GM12878 (cell line): ENCODE results near the gene SVBP. TPM values are rescaled to one million over a fixed set of nuclear protein-coding genes. Genes with fewer than 3 reads are reported as not detected.

Source experiments
- ATAC-seq: fragments of 200-7000 bp; cut with Tn5 transposase; 3 replicates; pipeline ENCODE4 v1.9.1; 2020; ENCODE audit warnings: mild to moderate bottlenecking, moderate library complexity
- BruUV-seq: library from RNA; stranded (reverse); fragments of 400-500 nt; replicated peaks from 2 replicates; lab custom pipeline; 2021; lab: Mats Ljungman, UMichigan
- CTCF ChIA-PET: fragments of 300-600 bp; sonication (Branson Sonifier 250); formaldehyde crosslinking; extraction: SDS; loops from one replicate; lab custom pipeline; 2021; ENCODE audit warnings: inconsistent platforms; lab: Yijun Ruan, JAX
- POLR2A ChIA-PET: fragments of 350-600 bp; formaldehyde crosslinking; extraction: SDS; loops from one replicate; lab custom pipeline; 2021; ENCODE audit warnings: inconsistent platforms; lab: Charles Lee
- RAD21 ChIA-PET: fragments of 300-600 bp; sonication (Branson Sonifier 250); formaldehyde crosslinking; loops from one replicate; lab custom pipeline; 2023; ENCODE audit warnings: antibody characterized with exemption; ENCODE audit not compliant: unreplicated experiment; lab: Charles Lee
- SMC1A ChIA-PET: fragments of 300-600 bp; sonication (Branson Sonifier 250); formaldehyde crosslinking; loops from one replicate; lab custom pipeline; 2023; ENCODE audit not compliant: unreplicated experiment, uncharacterized antibody; lab: Charles Lee
- DNase-seq: peaks from one replicate; pipeline ENCODE4 v3.0.0-alpha.2; 2011; ENCODE audit warnings: low read depth, low spot score
- FAIRE-seq: peaks from 3 replicates; lab custom pipeline; 2011; peaks lifted over from hg19 to GRCh38; lab: Jason Lieb, UNC
- H2AFZ ChIP-seq: 2 replicates; pipeline ENCODE4 v1.6.0; 2011; ENCODE audit warnings: low read depth, low read length, control low read depth; ENCODE audit not compliant: control insufficient read depth
- H3K27ac ChIP-seq: 2 replicates; pipeline ENCODE4 v1.5.1; 2011; ENCODE audit warnings: control low read depth; ENCODE audit not compliant: control insufficient read depth, insufficient read depth
- H3K27me3 ChIP-seq, 2 experiments: replicated peaks in 1 of 2; 2 replicates each; pipeline versions ENCODE4 v1.6.0 to v1.6.1; 2011; ENCODE audit warnings: low read length in 1 of 2; ENCODE audit not compliant: control insufficient read depth in 2 of 2, insufficient read depth in 2 of 2
- H3K36me3 ChIP-seq, 2 experiments: 2 replicates each; pipeline ENCODE4 v1.5.1; 2011; ENCODE audit warnings: low read length in 1 of 2; ENCODE audit not compliant: control insufficient read depth in 2 of 2, insufficient read depth in 2 of 2
- H3K4me1 ChIP-seq: 2 replicates; pipeline ENCODE4 v1.6.1; 2011; ENCODE audit warnings: mild to moderate bottlenecking, low read length, moderate library complexity, mixed read lengths; ENCODE audit not compliant: control insufficient read depth, insufficient read depth
- H3K4me2 ChIP-seq: 2 replicates; pipeline ENCODE4 v1.6.0; 2011; ENCODE audit warnings: control low read depth; ENCODE audit not compliant: control insufficient read depth, insufficient read depth
- H3K4me3 ChIP-seq: fragments of 200-600 bp; sonication (generic); 2 replicates; pipeline ENCODE4 v1.5.1; 2016
- H3K79me2 ChIP-seq: 2 replicates; pipeline ENCODE4 v1.6.0; 2011; ENCODE audit warnings: low read length; ENCODE audit not compliant: control insufficient read depth, insufficient read depth
- H3K9ac ChIP-seq: 2 replicates; pipeline ENCODE4 v1.8.0; 2011; ENCODE audit warnings: low read length, control low read depth, mixed read lengths; ENCODE audit not compliant: control insufficient read depth, insufficient read depth
- H3K9me3 ChIP-seq: replicated peaks from 3 replicates; pipeline ENCODE4 v1.5.1; 2011; ENCODE audit warnings: mild to moderate bottlenecking, low read length; ENCODE audit not compliant: control insufficient read depth, insufficient read depth
- H4K20me1 ChIP-seq: 2 replicates; pipeline ENCODE4 v1.6.0; 2011; ENCODE audit not compliant: control insufficient read depth, insufficient read depth
- BCL11A ChIP-seq: IDR thresholded peaks from 2 replicates; pipeline ENCODE4 v1.6.1; 2011; ENCODE audit warnings: low read depth, low read length
- BRCA1 ChIP-seq: IDR thresholded peaks from 2 replicates; pipeline ENCODE4 v1.6.1; 2011; ENCODE audit warnings: low read depth, low read length, improper control_type of control experiment
- HDAC2 ChIP-seq: fragments of 200-600 bp; sonication (generic); IDR thresholded peaks from 2 replicates; pipeline ENCODE4 v1.6.1; 2017
- MXI1 ChIP-seq: fragments of 150-350 bp; IDR thresholded peaks from 2 replicates; pipeline ENCODE4 v1.6.1; 2011; ENCODE audit warnings: low read depth, mild to moderate bottlenecking, inconsistent platforms, low read length, improper control_type of control experiment
- NR2C2 ChIP-seq: IDR thresholded peaks from 2 replicates; pipeline ENCODE4 v1.6.1; 2011; ENCODE audit warnings: borderline replicate concordance, low read depth; ENCODE audit not compliant: control insufficient read depth, insufficient read length
- SREBF2 ChIP-seq: IDR thresholded peaks from 2 replicates; pipeline ENCODE4 v1.6.1; 2012; ENCODE audit warnings: mild to moderate bottlenecking, low read length
- SUPT20H ChIP-seq: IDR thresholded peaks from 2 replicates; pipeline ENCODE4 v1.6.1; 2011; ENCODE audit warnings: low read depth, mild to moderate bottlenecking, low read length, moderate library complexity, borderline replicate concordance; ENCODE audit not compliant: control insufficient read depth
- TARDBP ChIP-seq: IDR thresholded peaks from 2 replicates; pipeline ENCODE4 v1.6.1; 2016; ENCODE audit warnings: borderline replicate concordance
- WGBS: methylation state at CpG from one replicate; pipeline ENCODE4 v1.1.6; 2016; ENCODE audit warnings: low lambda C conversion rate; ENCODE audit not compliant: insufficient replicate concordance, insufficient coverage; ENCODE audit errors: missing lambda C conversion rate; 5-methylcytosine and 5-hydroxymethylcytosine counted together
- in situ Hi-C: fragments of 300-500 bp; cut with MboI; formaldehyde crosslinking; loops from 9 replicates; pipeline ENCODE4 v1.14.3; 2018; ENCODE audit warnings: mixed read lengths
- intact Hi-C: fragments of 100-400 bp; cut with micrococcal nuclease; formaldehyde crosslinking; loops from one replicate; pipeline ENCODE4 v1.14.2; 2022; ENCODE audit not compliant: unreplicated experiment
- polyA plus RNA-seq, 11 experiments: library from polyadenylated mRNA; depleted of rRNA in 4 of 11; unstranded in 6 of 11; stranded (reverse) in 5 of 11; fragments of >200 nt; fragmentation: Nextera tagmentation in 4 of 11; fragmentation: Illumina TruSeq in 1 of 11; extraction: Ambion mirVana in 4 of 11; extraction: Trizol in 1 of 11; gene quantifications; 1 replicate in 1 of 11; 2 replicates in 10 of 11; pipeline versions ENCODE4 v1.2.1 to v1.2.3, GENCODE V29; 2011 to 2016; ENCODE audit warnings: inconsistent platforms in 2 of 11, missing spikeins in 2 of 11, low read depth in 1 of 11
- total RNA-seq, 4 experiments: library from RNA; depleted of rRNA in 3 of 4; stranded (reverse); fragments of >200 nt in 3 of 4; fragmentation: Illumina TruSeq in 1 of 4; extraction: Trizol in 1 of 4; gene quantifications; 2 replicates each; pipeline versions ENCODE4 v1.2.1 to v1.2.3, GENCODE V29; 2013 to 2021
- TF ChIP-seq, protein P1 (sequence below): IDR thresholded peaks from 2 replicates; pipeline ENCODE4 v1.6.1; 2012; ENCODE audit warnings: low read length, inconsistent platforms
- TF ChIP-seq, protein P2 (sequence below): fragments of 450-650 bp; IDR thresholded peaks from 2 replicates; pipeline ENCODE4 v1.6.1; 2014; ENCODE audit warnings: mild to moderate bottlenecking
- TF ChIP-seq, protein P3 (sequence below): fragments of 450-650 bp; IDR thresholded peaks from 2 replicates; pipeline ENCODE4 v1.6.1; 2017; ENCODE audit warnings: mild to moderate bottlenecking, low read depth, inconsistent platforms; ENCODE audit not compliant: poor library complexity, severe bottlenecking
- TF ChIP-seq, protein P4 (sequence below): fragments of 450-650 bp; IDR thresholded peaks from 2 replicates; pipeline ENCODE4 v1.6.1; 2016; ENCODE audit warnings: mild to moderate bottlenecking, moderate library complexity, borderline replicate concordance

The SVBP gene
- total and polyA plus RNA-seq, 10 of the 15 experiments (the other 5 are each of a cell fraction or from before 2014, with no cell fraction given): 12.6 to 29.5 (median 19.8) TPM

DNA sequence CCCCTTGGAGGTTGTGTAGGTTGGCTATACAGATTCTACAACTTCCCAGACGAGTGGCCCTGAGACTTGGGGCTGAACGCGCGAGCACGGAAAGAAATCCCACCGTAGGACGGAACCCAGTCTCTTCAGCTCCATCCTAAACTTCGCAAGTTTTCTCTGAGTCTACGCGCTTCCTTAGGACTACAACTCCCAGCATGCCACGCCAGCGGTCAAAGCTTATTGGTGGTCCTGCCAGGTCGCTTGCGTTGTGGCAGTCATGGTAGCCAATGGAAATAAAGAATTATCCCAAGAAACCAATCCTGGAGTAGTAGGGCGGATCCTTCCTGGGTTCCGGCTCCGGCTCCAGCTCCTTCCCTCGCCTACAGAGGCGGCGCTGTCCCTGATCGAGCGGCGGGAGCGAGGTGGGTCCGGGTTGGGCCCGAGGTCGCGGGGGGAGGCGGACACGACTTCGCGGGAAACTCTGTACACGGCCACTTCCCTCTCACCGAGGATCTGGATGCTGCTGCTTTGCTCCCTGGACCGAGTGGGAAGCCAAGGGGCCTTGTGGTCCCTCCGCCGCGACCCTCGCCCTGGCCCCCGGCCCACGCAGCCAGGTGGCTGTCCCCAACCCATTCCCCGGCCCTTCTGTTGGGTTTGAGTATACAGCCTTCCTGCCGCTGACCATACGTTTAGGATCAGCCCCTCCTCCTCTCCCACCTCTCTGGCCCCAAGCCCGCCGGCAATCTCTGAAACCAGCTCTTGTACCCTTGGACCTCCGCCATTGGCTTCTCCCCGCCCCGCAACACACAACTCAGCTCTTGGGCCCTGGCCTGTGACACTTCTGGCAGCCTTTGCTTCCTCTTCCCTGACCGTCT, 29.3 kb upstream of the SVBP start, which contains the start of gene ZNF691:
TSS of gene ZNF691 (plus strand) at position 357 of the 854 bp plus-strand sequence. CDS start 3,046 bp downstream, outside the sequence.
- in situ Hi-C loops: no loop called here
- intact Hi-C loops: loop anchor here (5.0 kb wide), 1 partner anchor 79 kb away; the partner anchor contains the start of genes C1orf50 and P3H1
- peak within 1 kb of the TSS; percentile 97 for H3K4me2 ChIP-seq
- H3K36me3 ChIP-seq: peaks cover 3 to 8% of the 10 kb centered on the region in 2 experiments; a peak in 3 of 4 replicates
- ATAC-seq (peak; percentile 98), FAIRE-seq (peak; percentile 100), DNase-seq (peak; percentile 92)
- H4K20me1 ChIP-seq: no peaks in the 10 kb centered on the region
- no peaks in the 10 kb centered on the region; the same call in 1 of the 3 replicates for H3K9me3 ChIP-seq
- peak within 1 kb of the TSS; percentile 97 for H3K4me3 ChIP-seq
- BruUV-seq: no TSS peak
- H3K27ac ChIP-seq: peak within 1 kb of the TSS; percentile 78
- H3K27me3 ChIP-seq: no peaks in the 10 kb centered on the region
- H3K4me1 ChIP-seq: no peaks in the 10 kb centered on the region; the same call in 1 of the 2 replicates
- ChIA-PET CTCF (interaction anchor here (0.6 to 3.4 kb wide), 32 partner anchors 8 to 619 kb away, joined by 3 to 21 read pairs (median 4); partner anchors contain the start of genes C1orf50, ERMAP, P3H1 and PPIH), SMC1A (interaction anchor here (0.8 to 3.8 kb wide), 21 partner anchors 9 to 351 kb away, joined by 3 to 27 read pairs (median 4); partner anchors contain the start of genes C1orf50, ERMAP, P3H1 and SVBP), POLR2A (interaction anchor here (0.7 to 4.8 kb wide), 14 partner anchors 8 to 808 kb away, joined by 3 to 53 read pairs (median 5); partner anchors contain the start of genes C1orf50, ERMAP, P3H1 and SVBP), RAD21 (interaction anchor here (0.7 to 3.5 kb wide), 11 partner anchors 25 to 226 kb away, joined by 3 to 19 read pairs (median 5); partner anchors contain the start of genes C1orf50, ERMAP, P3H1 and SVBP)
- H3K79me2 ChIP-seq: peaks cover 30% of the 10 kb centered on the region
- H3K9ac ChIP-seq: peak within 1 kb of the TSS; percentile 88
- H2AFZ ChIP-seq: peak within 1 kb of the TSS; percentile 76
- 2% methylated on average over 46 of the region's 50 CpGs for WGBS
- TF ChIP-seq, protein P1, sequence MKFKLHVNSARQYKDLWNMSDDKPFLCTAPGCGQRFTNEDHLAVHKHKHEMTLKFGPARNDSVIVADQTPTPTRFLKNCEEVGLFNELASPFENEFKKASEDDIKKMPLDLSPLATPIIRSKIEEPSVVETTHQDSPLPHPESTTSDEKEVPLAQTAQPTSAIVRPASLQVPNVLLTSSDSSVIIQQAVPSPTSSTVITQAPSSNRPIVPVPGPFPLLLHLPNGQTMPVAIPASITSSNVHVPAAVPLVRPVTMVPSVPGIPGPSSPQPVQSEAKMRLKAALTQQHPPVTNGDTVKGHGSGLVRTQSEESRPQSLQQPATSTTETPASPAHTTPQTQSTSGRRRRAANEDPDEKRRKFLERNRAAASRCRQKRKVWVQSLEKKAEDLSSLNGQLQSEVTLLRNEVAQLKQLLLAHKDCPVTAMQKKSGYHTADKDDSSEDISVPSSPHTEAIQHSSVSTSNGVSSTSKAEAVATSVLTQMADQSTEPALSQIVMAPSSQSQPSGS: no peak
- TF ChIP-seq HDAC2: no peak
- TF ChIP-seq BCL11A: no peak
- no peak for TF ChIP-seq BRCA1
- TF ChIP-seq, protein P2, sequence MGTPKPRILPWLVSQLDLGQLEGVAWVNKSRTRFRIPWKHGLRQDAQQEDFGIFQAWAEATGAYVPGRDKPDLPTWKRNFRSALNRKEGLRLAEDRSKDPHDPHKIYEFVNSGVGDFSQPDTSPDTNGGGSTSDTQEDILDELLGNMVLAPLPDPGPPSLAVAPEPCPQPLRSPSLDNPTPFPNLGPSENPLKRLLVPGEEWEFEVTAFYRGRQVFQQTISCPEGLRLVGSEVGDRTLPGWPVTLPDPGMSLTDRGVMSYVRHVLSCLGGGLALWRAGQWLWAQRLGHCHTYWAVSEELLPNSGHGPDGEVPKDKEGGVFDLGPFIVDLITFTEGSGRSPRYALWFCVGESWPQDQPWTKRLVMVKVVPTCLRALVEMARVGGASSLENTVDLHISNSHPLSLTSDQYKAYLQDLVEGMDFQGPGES: peak; percentile 94
- no peak for TF ChIP-seq TARDBP
- TF ChIP-seq SUPT20H: no peak
- TF ChIP-seq, protein P3, sequence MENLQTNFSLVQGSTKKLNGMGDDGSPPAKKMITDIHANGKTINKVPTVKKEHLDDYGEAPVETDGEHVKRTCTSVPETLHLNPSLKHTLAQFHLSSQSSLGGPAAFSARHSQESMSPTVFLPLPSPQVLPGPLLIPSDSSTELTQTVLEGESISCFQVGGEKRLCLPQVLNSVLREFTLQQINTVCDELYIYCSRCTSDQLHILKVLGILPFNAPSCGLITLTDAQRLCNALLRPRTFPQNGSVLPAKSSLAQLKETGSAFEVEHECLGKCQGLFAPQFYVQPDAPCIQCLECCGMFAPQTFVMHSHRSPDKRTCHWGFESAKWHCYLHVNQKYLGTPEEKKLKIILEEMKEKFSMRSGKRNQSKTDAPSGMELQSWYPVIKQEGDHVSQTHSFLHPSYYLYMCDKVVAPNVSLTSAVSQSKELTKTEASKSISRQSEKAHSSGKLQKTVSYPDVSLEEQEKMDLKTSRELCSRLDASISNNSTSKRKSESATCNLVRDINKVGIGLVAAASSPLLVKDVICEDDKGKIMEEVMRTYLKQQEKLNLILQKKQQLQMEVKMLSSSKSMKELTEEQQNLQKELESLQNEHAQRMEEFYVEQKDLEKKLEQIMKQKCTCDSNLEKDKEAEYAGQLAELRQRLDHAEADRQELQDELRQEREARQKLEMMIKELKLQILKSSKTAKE: peak; percentile 72
- TF ChIP-seq SREBF2: 0 out of 2 replicates have a peak, but pooled peaks have one; percentile 29
- peak; percentile 7; the same call in 1 of the 2 replicates for TF ChIP-seq MXI1
- TF ChIP-seq NR2C2: no peak
- TF ChIP-seq, protein P4, sequence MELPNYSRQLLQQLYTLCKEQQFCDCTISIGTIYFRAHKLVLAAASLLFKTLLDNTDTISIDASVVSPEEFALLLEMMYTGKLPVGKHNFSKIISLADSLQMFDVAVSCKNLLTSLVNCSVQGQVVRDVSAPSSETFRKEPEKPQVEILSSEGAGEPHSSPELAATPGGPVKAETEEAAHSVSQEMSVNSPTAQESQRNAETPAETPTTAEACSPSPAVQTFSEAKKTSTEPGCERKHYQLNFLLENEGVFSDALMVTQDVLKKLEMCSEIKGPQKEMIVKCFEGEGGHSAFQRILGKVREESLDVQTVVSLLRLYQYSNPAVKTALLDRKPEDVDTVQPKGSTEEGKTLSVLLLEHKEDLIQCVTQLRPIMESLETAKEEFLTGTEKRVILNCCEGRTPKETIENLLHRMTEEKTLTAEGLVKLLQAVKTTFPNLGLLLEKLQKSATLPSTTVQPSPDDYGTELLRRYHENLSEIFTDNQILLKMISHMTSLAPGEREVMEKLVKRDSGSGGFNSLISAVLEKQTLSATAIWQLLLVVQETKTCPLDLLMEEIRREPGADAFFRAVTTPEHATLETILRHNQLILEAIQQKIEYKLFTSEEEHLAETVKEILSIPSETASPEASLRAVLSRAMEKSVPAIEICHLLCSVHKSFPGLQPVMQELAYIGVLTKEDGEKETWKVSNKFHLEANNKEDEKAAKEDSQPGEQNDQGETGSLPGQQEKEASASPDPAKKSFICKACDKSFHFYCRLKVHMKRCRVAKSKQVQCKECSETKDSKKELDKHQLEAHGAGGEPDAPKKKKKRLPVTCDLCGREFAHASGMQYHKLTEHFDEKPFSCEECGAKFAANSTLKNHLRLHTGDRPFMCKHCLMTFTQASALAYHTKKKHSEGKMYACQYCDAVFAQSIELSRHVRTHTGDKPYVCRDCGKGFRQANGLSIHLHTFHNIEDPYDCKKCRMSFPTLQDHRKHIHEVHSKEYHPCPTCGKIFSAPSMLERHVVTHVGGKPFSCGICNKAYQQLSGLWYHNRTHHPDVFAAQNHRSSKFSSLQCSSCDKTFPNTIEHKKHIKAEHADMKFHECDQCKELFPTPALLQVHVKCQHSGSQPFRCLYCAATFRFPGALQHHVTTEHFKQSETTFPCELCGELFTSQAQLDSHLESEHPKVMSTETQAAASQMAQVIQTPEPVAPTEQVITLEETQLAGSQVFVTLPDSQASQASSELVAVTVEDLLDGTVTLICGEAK: peak; percentile 96
